GM10248 (cell line): Measurements from ENCODE around the gene GRIK4.

Experiments
- CTCF ChIA-PET: fragments of 300-600 bp; sonication (Branson Sonifier 250); formaldehyde crosslinking; extraction: SDS; loops from one replicate; lab custom pipeline; 2021; ENCODE audit warnings: antibody characterized with exemption; lab: Yijun Ruan, JAX
- POLR2A ChIA-PET: fragments of 350-650 bp; sonication (Branson Sonifier 250); formaldehyde crosslinking; extraction: SDS; loops from one replicate; lab custom pipeline; 2020; ENCODE audit warnings: antibody characterized with exemption; lab: Yijun Ruan, JAX
- DNase-seq: peaks from one replicate; pipeline ENCODE4 v3.0.0; 2012; ENCODE audit errors: extremely low spot score
- CTCF ChIP-seq: IDR thresholded peaks from 2 replicates; pipeline ENCODE4 v1.5.1; 2012; ENCODE audit warnings: mild to moderate bottlenecking, low read depth; ENCODE audit errors: extremely low read depth, missing control alignments, control extremely low read depth

The GRIK4 gene

GRCh38 chr11:120575461-120575860 lies 63.9 kb downstream of the GRIK4 start:
- no peak for DNase-seq
- TF ChIP-seq CTCF: no peak
- CTCF ChIA-PET: interaction anchor here (1.0 kb wide), 1 partner anchor 10 kb away, joined by 4 read pairs; no protein-coding TSS in a partner anchor
- POLR2A ChIA-PET: no interaction called here

- ChIA-PET CTCF (interaction anchor here (1.0 to 1.3 kb wide), 2 partner anchors 11 to 65 kb away, joined by 3 read pairs; partner anchors contain the start of gene GRIK4), POLR2A (no interaction called here)
- no peak for TF ChIP-seq CTCF
- no peak for DNase-seq
These were observed 65.1 kb downstream of the GRIK4 start for GRCh38 chr11:120576606-120577005.

- no peak for TF ChIP-seq CTCF
- ChIA-PET POLR2A (no interaction called here), CTCF (interaction anchor here (0.9 to 1.3 kb wide), 4 partner anchors 10 to 242 kb away, joined by 3 read pairs; partner anchors contain the start of gene GRIK4)
- DNase-seq: no peak
These were observed 65.5 kb downstream of the GRIK4 start for GRCh38 chr11:120577041-120577440.

GRCh38 chr11:120577624-120578363 lies 66.2 kb downstream of the GRIK4 start:
- ChIA-PET POLR2A (no interaction called here), CTCF (interaction anchor here (0.9 to 1.2 kb wide), 3 partner anchors 11 to 243 kb away, joined by 3 read pairs; no protein-coding TSS in a partner anchor)
- DNase-seq: no peak
- TF ChIP-seq CTCF: no peak

GRCh38 chr11:120578596-120579154 lies 67.1 kb downstream of the GRIK4 start:
- no peak for TF ChIP-seq CTCF
- POLR2A ChIA-PET: no interaction called here
- CTCF ChIA-PET: interaction anchor here (1.0 kb wide), 1 partner anchor 16 kb away, joined by 3 read pairs; no protein-coding TSS in a partner anchor
- no peak for DNase-seq

GRCh38 chr11:120579611-120580031 lies 68.1 kb downstream of the GRIK4 start:
- no peak for TF ChIP-seq CTCF
- ChIA-PET CTCF (no interaction called here), POLR2A (no interaction called here)
- DNase-seq: peak; percentile 59
